Liver (tissue), 9 donors: ENCODE measurements around the gene CD36. TPM values are rescaled to one million over a fixed set of nuclear protein-coding genes. Genes with fewer than 3 reads are reported as not detected.

ENCODE experiments used
- DNase-seq: peaks from one replicate; pipeline ENCODE4 v3.0.0-alpha.2; 2017; ENCODE audit warnings: low spot score
- H3K27ac ChIP-seq, 2 donors: one replicate each; pipeline ENCODE4 v1.7.0; 2013; ENCODE audit warnings: inconsistent platforms in 2 of 2, low read length in 2 of 2, control low read depth in 1 of 2, low read depth in 1 of 2, mild to moderate bottlenecking in 1 of 2
- H3K27me3 ChIP-seq, 4 donors: one replicate each; pipeline versions ENCODE4 v1.6.1 to v1.7.0; 2013; ENCODE audit warnings: low read length in 3 of 4, inconsistent platforms in 1 of 4, mild to moderate bottlenecking in 1 of 4, moderate library complexity in 1 of 4; ENCODE audit not compliant: control insufficient read depth in 4 of 4, insufficient read depth in 4 of 4
- H3K36me3 ChIP-seq, 4 donors: one replicate each; pipeline versions ENCODE4 v1.6.1 to v1.7.0; 2013; ENCODE audit warnings: low read length in 3 of 4, mild to moderate bottlenecking in 3 of 4, low read depth in 1 of 4, moderate library complexity in 1 of 4; ENCODE audit not compliant: control insufficient read depth in 4 of 4, insufficient read depth in 3 of 4
- H3K4me1 ChIP-seq, 4 donors: one replicate each; pipeline versions ENCODE4 v1.6.1 to v1.7.0; 2013; ENCODE audit warnings: low read length in 3 of 4, mild to moderate bottlenecking in 3 of 4, moderate library complexity in 1 of 4; ENCODE audit not compliant: control insufficient read depth in 4 of 4, insufficient read depth in 4 of 4
- H3K4me3 ChIP-seq, 3 donors: one replicate each; pipeline versions ENCODE4 v1.6.1 to v1.7.0; 2013; ENCODE audit warnings: low read length in 3 of 3, control low read depth in 1 of 3, low read depth in 1 of 3, mild to moderate bottlenecking in 1 of 3
- H3K9ac ChIP-seq, 2 donors: one replicate each; pipeline ENCODE4 v1.7.0; 2013; ENCODE audit warnings: low read length in 2 of 2, mild to moderate bottlenecking in 2 of 2, moderate library complexity in 2 of 2, control low read depth in 1 of 2, low read depth in 1 of 2
- H3K9me3 ChIP-seq, 4 donors: one replicate each; pipeline versions ENCODE4 v1.6.1 to v1.7.0; 2013; ENCODE audit warnings: low read length in 3 of 4; ENCODE audit not compliant: control insufficient read depth in 4 of 4
- ATF3 ChIP-seq: IDR thresholded peaks from 2 replicates; pipeline ENCODE4 v1.6.1; 2016; ENCODE audit warnings: antibody characterized with exemption
- CTCF ChIP-seq: fragments of 150-350 bp; IDR thresholded peaks from 2 replicates; pipeline ENCODE4 v1.5.1; 2017; ENCODE audit warnings: improper control_type of control experiment, low read depth, low read length; ENCODE audit not compliant: missing input control
- EGR1 ChIP-seq, 2 donors: IDR thresholded peaks; 2 replicates each; pipeline ENCODE4 v1.6.1; 2016 to 2018; ENCODE audit warnings: antibody characterized with exemption in 2 of 2, low read depth in 2 of 2
- FOXA1 ChIP-seq: IDR thresholded peaks from 2 replicates; pipeline ENCODE4 v1.6.1; 2016; ENCODE audit warnings: antibody characterized with exemption
- FOXA2 ChIP-seq: IDR thresholded peaks from 2 replicates; pipeline ENCODE4 v1.6.1; 2016; ENCODE audit warnings: antibody characterized with exemption
- GABPA ChIP-seq, 2 donors: IDR thresholded peaks in 1 of 2; conservative IDR thresholded peaks in 1 of 2; 2 replicates each; pipeline ENCODE4 v1.6.1; 2016; ENCODE audit warnings: antibody characterized with exemption in 2 of 2, mild to moderate bottlenecking in 1 of 2, moderate library complexity in 1 of 2
- HNF4A ChIP-seq, 2 donors: conservative IDR thresholded peaks; 2 replicates each; pipeline ENCODE4 v1.6.1; 2016; ENCODE audit warnings: antibody characterized with exemption in 2 of 2, mild to moderate bottlenecking in 2 of 2
- JUND ChIP-seq, 2 donors: IDR thresholded peaks; 2 replicates each; pipeline ENCODE4 v1.6.1; 2016; ENCODE audit warnings: antibody characterized with exemption in 2 of 2
- MAX ChIP-seq: IDR thresholded peaks from 2 replicates; pipeline ENCODE4 v1.6.1; 2016; ENCODE audit warnings: antibody characterized with exemption
- NR2F2 ChIP-seq: IDR thresholded peaks from 2 replicates; pipeline ENCODE4 v1.6.1; 2016; ENCODE audit warnings: antibody characterized with exemption
- RAD21 ChIP-seq, 2 donors: IDR thresholded peaks; 2 replicates each; pipeline ENCODE4 v1.6.1; 2016; ENCODE audit warnings: antibody characterized with exemption in 2 of 2, mild to moderate bottlenecking in 2 of 2
- REST ChIP-seq: IDR thresholded peaks from 2 replicates; pipeline ENCODE4 v1.6.1; 2016; ENCODE audit warnings: antibody characterized with exemption, mild to moderate bottlenecking
- RXRA ChIP-seq, 2 donors: IDR thresholded peaks; 2 replicates each; pipeline ENCODE4 v1.6.1; 2017 to 2018; ENCODE audit warnings: antibody characterized with exemption in 2 of 2, mild to moderate bottlenecking in 1 of 2
- SP1 ChIP-seq: IDR thresholded peaks from 2 replicates; pipeline ENCODE4 v1.6.1; 2018; ENCODE audit warnings: antibody characterized with exemption, mild to moderate bottlenecking
- TAF1 ChIP-seq: conservative IDR thresholded peaks from 2 replicates; pipeline ENCODE4 v1.6.1; 2016; ENCODE audit warnings: antibody characterized with exemption, mild to moderate bottlenecking
- YY1 ChIP-seq: IDR thresholded peaks from 2 replicates; pipeline ENCODE4 v1.6.1; 2016; ENCODE audit warnings: antibody characterized with exemption, mild to moderate bottlenecking
- ZBTB33 ChIP-seq: IDR thresholded peaks from 2 replicates; pipeline ENCODE4 v1.6.1; 2016; ENCODE audit warnings: antibody characterized with exemption
- WGBS: extraction: QIAGEN DNeasy Blood & Tissue Kit; methylation state at CpG from one replicate; pipeline ENCODE4 v1.1.7; 2013; 5-methylcytosine and 5-hydroxymethylcytosine counted together
- polyA plus RNA-seq, 2 donors: library from polyadenylated mRNA; stranded (reverse) in 1 of 2; unstranded in 1 of 2; fragments of 200-250 nt in 1 of 2; fragments of >200 nt in 1 of 2; fragmentation: Nextera tagmentation in 1 of 2; extraction: Ambion mirVana in 1 of 2; gene quantifications; one replicate each; pipeline versions ENCODE4 v1.2.1 to v1.2.3, GENCODE V29; 2013 to 2015
- total RNA-seq, 2 donors: library from RNA; depleted of rRNA; stranded (reverse); fragments of >200 nt; gene quantifications; one replicate each; pipeline ENCODE4 v1.2.3, GENCODE V29; 2014
- donor health status: healthy.
- donor health status: healthy.
- donor health status: healthy.
- donor health status: healthy.
- donor health status: healthy.

The CD36 gene
- total and polyA plus RNA-seq, 4 donors, result 21.6 to 597 (median 54.5) TPM

GRCh38 chr7:80648031-80648600 is 9.7 kb downstream of the CD36 start:
- DNase-seq, result no peak
- H3K9me3 ChIP-seq, result no peaks in the 10 kb centered on the region
- WGBS, result 88% methylated on average over 2 of the region's 2 CpGs
- H3K36me3 ChIP-seq, result no peaks in the 10 kb centered on the region
- H3K27ac ChIP-seq, result no peak overlapping the region
- H3K9ac ChIP-seq, result no peak overlapping the region
- H3K27me3 ChIP-seq, result no peaks in the 10 kb centered on the region
- peaks cover 0 to 2% (median under 1%) of the 10 kb centered on the region in 4 donors for H3K4me1 ChIP-seq
- TF ChIP-seq JUND (IDR thresholded peaks at IDR 0.05) (no peak), TAF1 (no peak), ATF3 (no peak), SP1 (no peak), ZBTB33 (no peak), MAX (no peak), REST (no peak), CTCF (no peak)
- H3K4me3 ChIP-seq, result no peak overlapping the region

GRCh38 chr7:80649011-80649410 is 10.6 kb downstream of the CD36 start:
- no peak for DNase-seq
- Histone ChIP-seq H3K9ac (no peak overlapping the region), H3K36me3 (no peaks in the 10 kb centered on the region), H3K4me1 (peaks cover 0 to 2% (median 0%) of the 10 kb centered on the region in 4 donors), H3K4me3 (no peak overlapping the region), H3K27me3 (no peaks in the 10 kb centered on the region), H3K27ac (no peak overlapping the region), H3K9me3 (no peaks in the 10 kb centered on the region)
- 93% methylated on average over 3 of the region's 3 CpGs for WGBS
- TF ChIP-seq EGR1 (IDR thresholded peaks at IDR 0.05; ENCODE audit: low read depth in 2 of 2) (no peak), FOXA2 (no peak), FOXA1 (no peak), CTCF (no peak), TAF1 (no peak), ATF3 (no peak), JUND (IDR thresholded peaks at IDR 0.05) (no peak), NR2F2 (no peak), REST (no peak), SP1 (no peak), GABPA (IDR thresholded peaks at IDR 0.05 in 1 of 2, conservative IDR thresholded peaks at IDR 0.05 in 1 of 2) (no peak), YY1 (no peak), HNF4A (conservative IDR thresholded peaks at IDR 0.05) (no peak), RXRA (IDR thresholded peaks at IDR 0.05) (no peak), RAD21 (IDR thresholded peaks at IDR 0.05) (no peak)
